VCaP (cell line): ENCODE results near the gene IPO8.

Source experiments
- H3K27ac ChIP-seq: fragments of 450-650 bp; 2 replicates; pipeline ENCODE4 v1.5.1; 2017
- CTCF ChIP-seq: fragments of 450-650 bp; conservative IDR thresholded peaks from 2 replicates; pipeline ENCODE4 v1.5.1; 2017; ENCODE audit warnings: mild to moderate bottlenecking, moderate library complexity

The IPO8 gene

GRCh38 chr12:30582943-30583342, 112.7 kb downstream of the IPO8 start:
- TF ChIP-seq CTCF: no peak
- H3K27ac ChIP-seq: no peak overlapping the region

- TF ChIP-seq CTCF: no peak
- H3K27ac ChIP-seq: no peak overlapping the region
Measured at GRCh38 chr12:30580344-30580743, 115.3 kb downstream of the IPO8 start.
